ENCODE measurements around the gene EPB41L3. TPM values are rescaled to one million over a fixed set of nuclear protein-coding genes. Genes with fewer than 3 reads are reported as not detected.
"Not testable (repeated sequence)": the region's sequence is repeated elsewhere in the genome, so short reads cannot be mapped to it uniquely, and the experiment has no call there.

EPB41L3 gene
- polyA plus RNA-seq, 1 donor (not counting 4 experiments of a cell fraction or from before 2014, with no cell fraction given): 0.39 TPM

DNA sequence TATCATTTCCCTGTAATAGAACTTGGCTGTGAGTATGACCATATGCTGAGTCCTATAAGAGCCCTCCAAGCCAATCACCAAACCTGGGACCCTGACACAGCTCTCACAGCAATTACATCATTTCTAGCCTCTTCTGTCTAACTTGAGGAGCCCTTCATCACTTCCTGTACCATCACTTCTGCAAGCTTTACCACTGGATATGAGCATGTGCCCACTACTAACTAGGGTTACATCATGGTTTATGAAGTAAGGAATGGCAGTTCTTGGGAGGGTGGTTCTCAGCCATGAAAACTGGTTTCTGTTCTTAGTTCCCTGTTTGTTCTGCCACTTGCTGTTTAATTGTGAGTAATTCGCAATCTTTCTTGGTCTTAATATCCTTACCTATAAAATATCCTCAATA, 31.0 kb upstream of the EPB41L3 start:
- H3K4me3 ChIP-seq (ENCODE audit: control insufficient read depth in 2 of 3, extremely low read depth in 1 of 3, insufficient read depth in 2 of 3, low read depth in 1 of 3, low read length in 3 of 3): no peak overlapping the region
- H3K4me2 ChIP-seq (ENCODE audit: control insufficient read depth, extremely low read depth, insufficient read depth, low read depth, low read length): no peak overlapping the region
- H3K36me3 ChIP-seq (ENCODE audit: control insufficient read depth in 2 of 2, extremely low read depth in 1 of 2, insufficient read depth in 2 of 2, low read length in 2 of 2): no peaks in the 10 kb centered on the region
- no peak overlapping the region for H2AFZ ChIP-seq (ENCODE audit: control insufficient read depth, low read length)
- H3K9me3 ChIP-seq (ENCODE audit: control insufficient read depth, low read depth, low read length): no peaks in the 10 kb centered on the region
- TF ChIP-seq CTCF (optimal IDR thresholded peaks at IDR 0.05 in 1 of 3, IDR thresholded peaks at IDR 0.05 in 1 of 3, conservative IDR thresholded peaks at IDR 0.05 in 1 of 3; ENCODE audit: extremely low read depth in 1 of 3, insufficient read depth in 2 of 3, low read length in 3 of 3) (no peak), EZH2 (IDR thresholded peaks at IDR 0.05; ENCODE audit: low read length) (no peak)
- no peak overlapping the region for H3K27ac ChIP-seq (ENCODE audit: control insufficient read depth, insufficient read depth, low read length)
- no peaks in the 10 kb centered on the region for H3K9me1 ChIP-seq (ENCODE audit: control insufficient read depth, extremely low read depth, insufficient read depth, low read length)
- H4K20me1 ChIP-seq (ENCODE audit: control insufficient read depth, extremely low read depth, insufficient read depth, low read length): no peaks in the 10 kb centered on the region
- no peaks in the 10 kb centered on the region for H3K4me1 ChIP-seq (ENCODE audit: control insufficient read depth, extremely low read depth, insufficient read depth, low read length)
- no peaks in the 10 kb centered on the region for H3K27me3 ChIP-seq (ENCODE audit: control insufficient read depth, extremely low read depth, insufficient read depth, low read length)
- dilution Hi-C loops (cut with MboI; ENCODE audit: extremely low pct_ligation_motif_present, low sequenced_read_pairs): no loop called here
- H3K9ac ChIP-seq (ENCODE audit: control insufficient read depth, extremely low read depth, insufficient read depth, low read length): no peak overlapping the region
- no peaks in the 10 kb centered on the region for H3K79me2 ChIP-seq (ENCODE audit: control insufficient read depth, insufficient read depth, low read length)
- FAIRE-seq (no peak), DNase-seq (ENCODE audit: low read depth, low spot score) (no peak)

DNA sequence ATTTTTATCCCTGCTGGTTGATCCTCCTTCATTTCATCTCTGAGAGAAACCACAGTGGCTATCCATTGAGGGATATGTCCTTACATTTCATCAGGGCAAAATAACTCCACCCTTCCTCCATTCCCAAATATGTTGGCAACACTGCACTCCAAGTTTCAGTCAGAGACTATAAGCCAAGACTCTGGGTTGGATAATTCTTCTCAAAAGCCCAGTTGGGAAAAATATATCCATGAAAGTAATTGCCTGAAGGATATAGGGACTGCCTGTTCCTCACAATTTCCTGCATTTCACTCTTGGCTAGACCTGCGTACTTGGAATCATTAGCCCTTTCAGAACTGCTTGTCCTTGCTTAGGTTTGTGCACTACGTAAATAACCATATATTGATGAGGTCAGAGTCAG, 27.9 kb upstream of the EPB41L3 start:
- Histone ChIP-seq H3K36me3 (ENCODE audit: control insufficient read depth in 2 of 2, extremely low read depth in 1 of 2, insufficient read depth in 2 of 2, low read length in 2 of 2) (no peaks in the 10 kb centered on the region), H2AFZ (ENCODE audit: control insufficient read depth, low read length) (no peak overlapping the region), H3K27me3 (ENCODE audit: control insufficient read depth, extremely low read depth, insufficient read depth, low read length) (no peaks in the 10 kb centered on the region), H3K4me2 (ENCODE audit: control insufficient read depth, extremely low read depth, insufficient read depth, low read depth, low read length) (no peak overlapping the region), H3K9ac (ENCODE audit: control insufficient read depth, extremely low read depth, insufficient read depth, low read length) (no peak overlapping the region), H3K4me3 (ENCODE audit: control insufficient read depth in 2 of 3, extremely low read depth in 1 of 3, insufficient read depth in 2 of 3, low read depth in 1 of 3, low read length in 3 of 3) (no peak overlapping the region), H3K9me3 (ENCODE audit: control insufficient read depth, low read depth, low read length) (no peaks in the 10 kb centered on the region), H3K27ac (ENCODE audit: control insufficient read depth, insufficient read depth, low read length) (no peak overlapping the region), H3K79me2 (ENCODE audit: control insufficient read depth, insufficient read depth, low read length) (no peaks in the 10 kb centered on the region), H3K4me1 (ENCODE audit: control insufficient read depth, extremely low read depth, insufficient read depth, low read length) (no peaks in the 10 kb centered on the region), H4K20me1 (ENCODE audit: control insufficient read depth, extremely low read depth, insufficient read depth, low read length) (no peaks in the 10 kb centered on the region), H3K9me1 (ENCODE audit: control insufficient read depth, extremely low read depth, insufficient read depth, low read length) (no peaks in the 10 kb centered on the region)
- no peak for DNase-seq (ENCODE audit: low read depth, low spot score)
- no peak for FAIRE-seq
- dilution Hi-C loops (cut with MboI; ENCODE audit: extremely low pct_ligation_motif_present, low sequenced_read_pairs): no loop called here
- TF ChIP-seq EZH2 (IDR thresholded peaks at IDR 0.05; ENCODE audit: low read length) (no peak), CTCF (optimal IDR thresholded peaks at IDR 0.05 in 1 of 3, IDR thresholded peaks at IDR 0.05 in 1 of 3, conservative IDR thresholded peaks at IDR 0.05 in 1 of 3; ENCODE audit: extremely low read depth in 1 of 3, insufficient read depth in 2 of 3, low read length in 3 of 3) (no peak)

DNA sequence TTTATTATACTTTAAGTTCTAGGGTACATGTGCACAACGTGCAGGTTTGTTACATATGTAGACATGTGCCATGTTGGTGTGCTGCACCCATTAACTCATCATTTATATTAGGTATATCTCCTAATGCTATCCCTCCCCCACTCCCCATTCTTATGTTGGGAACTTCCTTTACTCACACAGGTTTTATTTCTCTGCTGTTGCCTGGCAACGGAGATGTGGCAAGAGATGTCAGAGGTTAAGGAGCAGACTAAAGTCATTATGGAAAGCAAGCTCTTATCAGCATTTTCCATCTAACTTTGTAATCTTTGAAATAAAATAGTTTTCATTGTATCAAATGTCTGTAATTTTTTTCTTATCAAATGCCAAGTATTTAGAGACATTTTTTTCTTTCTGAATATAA, 26.8 kb upstream of the EPB41L3 start:
- H3K4me3 ChIP-seq (ENCODE audit: control insufficient read depth in 2 of 3, extremely low read depth in 1 of 3, insufficient read depth in 2 of 3, low read depth in 1 of 3, low read length in 3 of 3); H3K79me2 ChIP-seq (ENCODE audit: control insufficient read depth, insufficient read depth, low read length); H3K27ac ChIP-seq (ENCODE audit: control insufficient read depth, insufficient read depth, low read length); H4K20me1 ChIP-seq (ENCODE audit: control insufficient read depth, extremely low read depth, insufficient read depth, low read length); H3K27me3 ChIP-seq (ENCODE audit: control insufficient read depth, extremely low read depth, insufficient read depth, low read length); H3K4me1 ChIP-seq (ENCODE audit: control insufficient read depth, extremely low read depth, insufficient read depth, low read length); H3K9ac ChIP-seq (ENCODE audit: control insufficient read depth, extremely low read depth, insufficient read depth, low read length); H3K36me3 ChIP-seq (ENCODE audit: control insufficient read depth in 2 of 2, extremely low read depth in 1 of 2, insufficient read depth in 2 of 2, low read length in 2 of 2); H3K9me3 ChIP-seq (ENCODE audit: control insufficient read depth, low read depth, low read length); dilution Hi-C loops (cut with MboI; ENCODE audit: extremely low pct_ligation_motif_present, low sequenced_read_pairs); DNase-seq (ENCODE audit: low read depth, low spot score); FAIRE-seq; H3K9me1 ChIP-seq (ENCODE audit: control insufficient read depth, extremely low read depth, insufficient read depth, low read length); H3K4me2 ChIP-seq (ENCODE audit: control insufficient read depth, extremely low read depth, insufficient read depth, low read depth, low read length); H2AFZ ChIP-seq (ENCODE audit: control insufficient read depth, low read length): not testable (repeated sequence)

Measured in keratinocyte (primary cell).